ENCODE data around the gene PLS3.

The PLS3 gene

GRCh38 chrX:115598556-115598955, 37.6 kb downstream of the PLS3 start:
- Histone ChIP-seq H3K27me3 (no peaks in the 10 kb centered on the region), H3K27ac (peak overlapping the region; percentile 54 to 79), H3K9me3 (no peaks in the 10 kb centered on the region), H3K4me3 (no peak overlapping the region), H3K36me3 (no peaks in the 10 kb centered on the region), H3K4me1 (peaks cover 0 to 75% (median 5%) of the 10 kb centered on the region in 4 donors)
- no peak for TF ChIP-seq CTCF (IDR thresholded peaks at IDR 0.05)
- no peak for DNase-seq
- intact Hi-C loops (cut with DNase I; ENCODE audit: low total_unique reads) = no loop called here

GRCh38 chrX:115602308-115602707, 41.3 kb downstream of the PLS3 start:
- TF ChIP-seq CTCF (IDR thresholded peaks at IDR 0.05) = no peak
- H3K27ac ChIP-seq = peak overlapping the region; percentile 54 to 79
- H3K4me3 ChIP-seq = no peak overlapping the region
- H3K9me3 ChIP-seq = no peaks in the 10 kb centered on the region
- peaks cover 0 to 80% (median 6%) of the 10 kb centered on the region in 4 donors for H3K4me1 ChIP-seq
- no peak for DNase-seq
- H3K36me3 ChIP-seq = no peaks in the 10 kb centered on the region
- intact Hi-C loops (cut with DNase I; ENCODE audit: low total_unique reads) = no loop called here
- H3K27me3 ChIP-seq = no peaks in the 10 kb centered on the region

GRCh38 chrX:115602729-115603389, 41.9 kb downstream of the PLS3 start:
- no peaks in the 10 kb centered on the region for H3K27me3 ChIP-seq
- DNase-seq = no peak
- TF ChIP-seq CTCF (IDR thresholded peaks at IDR 0.05) = no peak
- peak overlapping the region; percentile 54 to 79 for H3K27ac ChIP-seq
- no peak overlapping the region for H3K4me3 ChIP-seq
- no peaks in the 10 kb centered on the region for H3K36me3 ChIP-seq
- H3K4me1 ChIP-seq = peaks cover 0 to 76% (median 6%) of the 10 kb centered on the region in 4 donors
- H3K9me3 ChIP-seq = no peaks in the 10 kb centered on the region
- intact Hi-C loops (cut with DNase I; ENCODE audit: low total_unique reads) = no loop called here

GRCh38 chrX:115603534-115604074, 42.6 kb downstream of the PLS3 start:
- Histone ChIP-seq H3K27me3 (no peaks in the 10 kb centered on the region), H3K36me3 (no peaks in the 10 kb centered on the region), H3K9me3 (no peaks in the 10 kb centered on the region), H3K4me3 (no peak overlapping the region), H3K4me1 (peaks cover 0 to 71% (median 6%) of the 10 kb centered on the region in 4 donors), H3K27ac (peak overlapping the region; percentile 54 to 79)
- TF ChIP-seq CTCF (IDR thresholded peaks at IDR 0.05) = no peak
- intact Hi-C loops (cut with DNase I; ENCODE audit: low total_unique reads) = no loop called here
- DNase-seq = no peak

- intact Hi-C loops (cut with DNase I; ENCODE audit: low total_unique reads) = no loop called here
- Histone ChIP-seq H3K9me3 (no peaks in the 10 kb centered on the region), H3K36me3 (no peaks in the 10 kb centered on the region), H3K4me3 (no peak overlapping the region), H3K27ac (peak overlapping the region; percentile 52 to 79), H3K4me1 (peaks cover 0 to 66% (median 1%) of the 10 kb centered on the region in 4 donors), H3K27me3 (no peaks in the 10 kb centered on the region)
- no peak for TF ChIP-seq CTCF (IDR thresholded peaks at IDR 0.05)
- no peak for DNase-seq
Measured at GRCh38 chrX:115606861-115607260, 45.9 kb downstream of the PLS3 start.
